NCI-H187 treated with DMSO at 0.1 percent for 48 hours (cell line): Measurements from ENCODE around the gene PROX2.

Experiments
- DNase-seq: peaks from one replicate; lab custom pipeline; 2025; lab: John Stamatoyannopoulos, UW

The PROX2 gene

DNA sequence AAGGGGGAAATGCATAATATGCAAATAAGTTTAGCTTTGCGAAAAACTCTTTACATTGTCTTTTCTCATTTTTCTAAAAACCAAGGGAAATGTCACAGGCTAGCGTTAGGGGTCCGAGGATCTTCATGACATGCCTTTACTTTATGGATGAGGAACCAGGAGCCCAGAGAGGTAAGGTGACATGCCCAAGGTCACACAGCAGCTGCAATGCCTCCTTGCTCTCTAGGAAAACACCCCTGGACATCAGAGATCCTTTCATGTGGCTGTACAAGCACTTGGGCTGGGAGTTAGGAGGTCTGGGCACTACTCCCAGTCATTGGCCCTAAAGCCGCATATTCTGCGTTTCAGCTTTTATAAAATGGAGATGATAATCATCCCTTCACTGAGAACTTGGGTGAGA, 741 bp downstream of the PROX2 start:
- DNase-seq: no peak

DNA sequence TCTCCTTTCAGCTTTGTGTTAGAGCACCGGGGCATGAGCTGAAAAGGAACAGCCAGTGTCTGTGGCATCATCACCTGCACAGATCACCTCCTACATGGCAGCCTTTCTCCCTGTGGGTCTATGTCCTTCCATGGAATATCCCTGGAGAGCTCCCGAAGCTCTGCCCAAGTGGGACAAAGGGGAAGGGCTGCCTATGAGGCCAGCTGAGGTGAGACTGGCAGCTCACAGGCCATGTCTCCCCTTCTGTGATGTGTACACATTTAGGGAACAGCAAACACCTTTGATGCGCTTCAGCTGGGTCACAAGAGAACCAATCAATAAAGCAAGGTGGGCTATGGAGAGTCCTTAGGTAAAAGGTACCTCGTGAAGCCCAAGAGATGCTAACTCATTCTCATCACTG, 4.1 kb downstream of the PROX2 start:
- no peak for DNase-seq

DNA sequence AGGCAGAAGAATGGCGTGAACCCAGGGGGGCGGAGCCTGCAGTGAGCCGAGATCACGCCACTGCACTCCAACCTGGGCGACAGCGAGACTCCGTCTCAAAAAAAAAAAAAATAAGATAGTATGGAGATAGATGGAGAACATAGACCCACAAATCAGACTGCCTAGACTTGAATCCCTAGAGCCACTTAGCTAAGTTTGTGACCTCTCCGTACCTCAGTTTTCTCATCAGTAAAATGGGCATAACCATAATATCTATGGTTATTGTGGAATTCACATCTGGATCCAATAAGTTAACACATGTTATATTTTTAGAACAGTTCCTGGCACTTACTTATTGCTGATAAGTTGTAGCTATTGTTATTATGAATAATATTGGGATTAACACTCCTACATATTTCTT, 7.2 kb downstream of the PROX2 start:
- no peak for DNase-seq

DNA sequence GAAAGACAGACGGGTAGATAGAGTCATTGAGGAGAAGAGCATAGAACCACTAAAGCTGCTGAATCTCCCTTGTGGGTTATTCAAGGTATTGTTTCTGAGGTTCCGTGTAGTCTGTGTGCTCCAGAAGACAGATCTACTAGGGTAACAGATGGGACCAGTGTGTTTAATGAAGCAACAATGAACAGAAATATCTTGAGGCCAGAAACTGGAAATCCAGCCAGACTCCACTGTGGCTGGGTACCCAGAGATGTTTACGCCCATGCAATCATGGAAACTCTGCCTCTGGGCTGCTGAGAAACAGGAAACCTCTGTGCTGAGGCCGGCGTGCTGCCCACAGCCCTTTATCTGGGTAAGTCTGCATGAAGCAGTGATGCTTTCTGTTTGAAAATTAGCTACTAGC, 8.3 kb downstream of the PROX2 start:
- DNase-seq: no peak

DNA sequence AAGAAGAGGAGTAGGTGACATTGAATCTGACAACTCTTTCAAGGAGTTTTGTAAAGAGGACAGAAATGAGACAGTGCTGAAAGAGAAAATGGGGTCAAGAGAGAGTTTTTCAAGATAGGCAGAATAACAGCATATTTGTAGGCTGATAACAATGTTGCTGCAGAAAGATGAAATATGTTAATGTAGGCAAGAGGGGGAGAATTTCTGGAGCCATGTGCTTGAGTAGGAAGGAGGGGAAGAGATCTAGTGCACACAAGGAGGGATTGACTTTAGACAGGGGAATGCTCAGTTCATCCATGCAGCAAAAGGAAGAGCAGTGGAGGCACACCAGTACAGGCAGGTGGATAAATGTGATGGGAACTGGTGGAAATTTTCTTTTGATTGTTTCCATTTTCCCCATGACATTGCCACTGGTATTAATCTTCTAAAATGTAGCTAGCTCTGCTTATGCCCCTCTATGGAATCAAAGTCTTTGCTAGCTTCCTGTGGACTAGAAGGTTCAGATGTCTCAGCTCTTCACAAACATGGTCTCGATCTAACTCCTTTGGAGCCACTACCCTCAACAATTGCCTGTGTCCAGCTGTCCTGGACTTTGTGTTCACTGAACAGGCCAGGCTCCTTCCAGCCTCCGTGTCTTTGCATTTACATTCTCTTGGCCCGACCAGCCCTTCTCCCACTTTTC, 9.1 kb downstream of the PROX2 start:
- DNase-seq: no peak

DNA sequence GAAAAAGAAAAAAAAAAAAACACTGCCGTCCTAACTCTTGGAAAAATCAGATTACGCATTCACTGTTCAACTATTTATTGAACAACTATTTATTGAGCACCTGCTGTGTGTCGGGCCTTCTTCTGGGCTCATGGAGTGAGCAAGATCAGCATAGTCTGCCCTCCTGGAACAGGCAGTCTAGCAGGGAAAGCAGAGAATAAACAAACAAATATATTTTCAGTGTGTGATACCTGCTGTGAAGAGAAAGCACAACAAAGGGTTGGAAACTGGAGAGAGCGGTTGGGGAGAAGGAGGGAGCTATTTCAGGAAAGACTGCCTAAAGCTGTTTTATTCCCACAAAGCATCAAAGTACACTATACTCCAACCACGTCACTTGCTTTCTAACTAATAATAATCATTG, 10.8 kb downstream of the PROX2 start:
- no peak for DNase-seq

DNA sequence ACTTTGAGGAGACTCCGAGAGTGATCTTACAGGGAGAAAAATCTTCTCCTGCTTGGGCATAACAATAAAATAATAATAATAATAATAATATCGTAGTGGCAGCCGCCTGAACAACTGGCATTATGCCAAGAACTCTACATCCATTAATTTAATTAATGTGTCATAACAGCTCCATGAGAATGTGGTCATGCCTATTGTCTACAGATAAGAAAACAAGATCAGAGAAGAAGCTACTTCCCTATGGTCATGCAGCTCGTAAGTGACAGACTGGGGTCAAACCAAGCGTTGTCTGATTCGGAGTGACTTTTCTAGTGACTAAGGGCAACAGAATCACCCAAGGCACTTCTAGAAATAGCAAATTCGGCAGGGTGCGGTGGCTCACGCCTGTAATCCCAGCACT, 11.7 kb downstream of the PROX2 start:
- DNase-seq: no peak

DNA sequence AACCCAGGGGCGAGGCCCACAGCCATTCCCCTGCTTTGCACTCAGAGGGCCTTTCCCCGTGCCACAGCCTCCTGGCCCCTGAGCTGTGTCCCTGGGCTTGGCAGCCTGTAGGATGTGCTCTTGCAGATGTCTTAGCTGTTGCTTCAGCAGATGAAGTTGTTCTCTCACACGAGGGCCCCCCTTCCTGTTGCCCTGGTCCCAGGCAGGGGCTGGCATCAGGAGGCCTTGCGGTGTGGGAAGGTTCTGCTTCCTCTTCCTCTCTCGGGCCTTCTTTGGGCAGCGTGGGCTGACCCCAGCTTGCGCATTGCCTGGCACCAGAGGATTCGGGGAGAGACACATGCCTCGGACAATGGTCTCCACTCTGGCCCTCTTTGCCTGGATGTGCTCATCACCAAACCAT, 12.7 kb downstream of the PROX2 start:
- no peak for DNase-seq

DNA sequence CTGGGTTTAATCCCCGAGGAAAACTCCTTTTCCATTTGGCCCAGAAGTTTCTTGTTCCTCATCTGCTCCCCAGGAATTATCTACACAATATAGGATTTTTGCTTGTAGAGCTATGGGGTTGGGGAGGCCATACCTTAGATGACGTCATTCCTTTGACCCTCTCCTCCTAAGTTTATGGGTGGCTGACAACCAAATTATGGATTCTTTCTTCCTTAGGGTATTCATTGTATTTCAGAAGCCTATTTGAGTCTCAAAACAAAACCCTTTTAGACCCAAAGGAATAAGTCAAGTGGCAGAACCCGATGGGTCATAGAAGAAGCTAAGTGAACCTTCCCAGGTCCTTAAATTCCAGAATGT, 14.2 kb downstream of the PROX2 start:
- no peak for DNase-seq

DNA sequence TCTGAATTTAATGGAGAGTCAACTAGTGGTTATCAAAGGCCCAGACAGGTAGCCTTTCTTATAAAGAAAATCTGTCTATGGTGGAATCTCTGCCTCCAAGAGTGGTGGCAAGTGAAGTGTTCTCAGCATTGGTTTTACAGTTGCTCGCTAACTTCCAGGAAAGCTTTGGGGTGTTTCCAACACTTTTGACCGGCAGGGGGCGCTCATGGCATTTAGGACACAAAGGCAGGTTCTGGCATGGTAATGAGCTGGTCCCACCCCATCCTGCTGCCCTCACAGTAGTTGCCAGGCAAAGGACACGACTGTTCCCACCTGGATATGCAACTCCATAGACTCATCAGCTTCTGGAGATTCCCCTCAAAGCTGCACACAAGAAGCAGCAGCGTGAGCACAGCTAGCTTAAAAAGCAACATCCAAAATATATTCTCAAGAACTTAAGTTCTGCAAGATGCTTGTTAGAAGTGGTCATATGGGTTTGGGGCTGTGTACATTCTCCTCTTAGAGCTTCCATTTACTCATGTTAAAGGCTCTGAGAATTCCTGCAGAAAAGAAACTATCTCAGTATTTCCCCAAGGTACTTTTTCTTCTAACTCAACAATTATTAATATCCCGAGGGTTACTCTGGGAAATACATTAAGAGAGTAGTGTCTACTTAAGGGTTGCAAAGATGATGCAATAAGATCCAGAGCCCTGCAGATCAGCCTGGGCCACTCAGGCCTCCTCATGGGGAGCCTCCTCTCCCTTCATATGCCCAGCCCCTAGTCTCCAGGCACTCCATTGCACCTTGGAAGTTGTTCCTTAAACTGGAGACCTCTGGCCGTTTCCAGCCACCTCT, 14.8 kb downstream of the PROX2 start:
- peak; percentile 53 for DNase-seq

DNA sequence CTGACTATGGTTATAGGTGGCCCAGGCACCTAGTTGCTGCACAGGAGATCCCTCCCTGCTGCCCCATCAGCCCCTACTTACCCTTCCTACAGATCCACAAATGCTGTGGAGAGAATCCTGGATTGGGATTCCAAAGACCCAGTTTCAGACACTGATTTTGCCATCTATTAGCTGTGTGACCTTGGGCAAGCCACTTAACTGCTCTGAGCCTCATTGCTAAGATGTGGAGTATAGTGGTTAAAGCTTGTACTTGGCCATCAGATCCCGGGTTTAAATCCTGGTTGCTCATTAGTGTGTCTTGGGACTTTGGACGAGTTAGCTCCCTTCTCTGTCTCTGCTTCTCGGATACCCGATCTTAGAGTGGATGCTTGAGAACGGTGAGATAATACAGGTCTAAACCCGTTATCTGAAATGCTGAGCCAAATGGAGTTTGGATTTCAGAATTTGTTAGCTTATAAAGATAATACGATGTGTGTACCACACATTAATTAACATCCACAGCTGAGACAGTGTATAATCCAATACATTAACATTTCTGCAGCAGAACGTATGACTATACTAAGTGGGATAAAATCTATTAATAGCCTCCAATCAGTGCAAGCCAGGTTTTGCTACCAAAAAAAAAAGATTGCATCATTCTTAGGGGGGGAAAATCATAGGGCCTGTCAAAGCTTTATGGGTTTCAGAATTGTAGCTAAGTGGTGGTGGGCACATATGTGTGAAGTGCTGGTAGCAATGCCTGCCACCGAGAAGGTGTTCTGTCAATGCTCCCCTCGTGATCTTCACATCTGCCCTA, 16.0 kb downstream of the PROX2 start:
- no peak for DNase-seq

DNA sequence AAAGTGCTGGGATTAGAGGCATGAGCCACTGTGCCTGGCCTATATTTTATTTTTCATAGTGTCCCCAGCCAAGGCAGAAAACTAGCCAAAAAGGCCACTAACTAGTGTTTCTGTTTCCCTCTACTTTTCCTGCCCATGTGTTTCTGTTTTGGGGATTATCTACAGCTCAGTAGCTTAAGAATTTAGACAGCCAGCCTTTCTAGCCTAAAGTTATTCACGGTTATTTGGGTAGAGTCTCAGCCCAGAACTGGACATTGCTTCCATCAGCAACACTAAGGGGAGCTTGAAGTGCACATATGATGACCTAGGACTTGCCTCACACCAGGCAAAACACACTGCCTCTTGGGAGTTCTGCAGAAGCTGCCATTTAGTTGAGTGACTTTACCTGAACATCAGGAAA, 17.9 kb downstream of the PROX2 start:
- no peak for DNase-seq

DNA sequence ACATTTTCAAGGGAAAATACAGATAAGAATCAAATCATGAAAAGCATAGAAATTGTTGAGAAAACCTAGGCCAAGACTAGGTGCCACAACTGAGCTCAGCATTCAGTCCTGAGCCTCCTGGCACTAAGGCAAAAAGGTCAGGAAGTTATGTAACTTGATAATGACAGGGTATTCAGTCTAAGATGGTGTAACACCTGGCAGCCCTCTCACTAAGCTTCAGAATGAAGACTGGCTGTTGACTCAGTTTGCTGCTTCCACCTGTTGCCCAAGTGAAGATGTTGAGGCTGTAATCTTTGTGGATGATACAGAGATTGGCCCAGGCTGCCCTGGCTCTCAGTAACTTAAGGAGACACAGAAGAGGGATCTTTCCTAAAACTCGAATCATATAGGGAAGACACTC, 19.6 kb downstream of the PROX2 start:
- DNase-seq: no peak

DNA sequence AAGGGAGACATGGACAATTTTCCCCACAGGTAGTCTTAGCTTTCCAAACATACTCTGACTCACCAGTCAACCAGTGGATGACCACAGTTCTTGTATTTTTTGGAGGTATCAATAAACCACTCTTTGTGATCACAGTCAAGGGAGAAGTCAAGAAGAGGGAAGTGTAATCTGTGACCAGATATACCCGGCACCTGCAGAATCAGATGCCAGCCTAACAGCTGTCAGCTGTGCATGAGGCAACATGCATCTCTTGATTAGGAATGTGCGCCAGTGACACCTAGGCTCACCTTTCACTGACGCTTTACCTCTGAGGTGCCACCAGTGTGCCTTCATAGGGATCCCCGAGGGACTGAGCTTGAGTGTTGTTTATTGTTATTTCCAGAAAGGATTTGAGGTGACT, 20.0 kb downstream of the PROX2 start:
- DNase-seq: no peak

DNA sequence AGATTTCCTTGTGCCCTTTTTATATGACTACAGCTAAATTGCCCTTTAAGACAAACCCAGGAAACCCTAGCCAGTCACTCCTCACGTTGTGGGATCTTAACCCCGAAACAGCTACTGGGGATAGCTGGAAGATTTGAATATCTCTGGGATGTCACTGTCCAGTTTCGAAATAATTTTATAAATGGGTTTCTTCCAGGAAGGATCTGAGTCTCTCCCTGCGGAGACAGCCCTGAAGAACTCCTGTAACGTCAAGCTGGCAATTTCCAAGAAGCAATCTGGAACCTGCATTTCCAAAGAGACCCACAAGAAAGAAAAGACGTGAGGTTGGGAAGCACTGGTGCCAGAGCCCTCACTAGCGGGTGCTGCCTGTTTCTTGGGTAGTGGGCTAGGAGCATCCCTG, 20.9 kb downstream of the PROX2 start:
- DNase-seq: no peak

DNA sequence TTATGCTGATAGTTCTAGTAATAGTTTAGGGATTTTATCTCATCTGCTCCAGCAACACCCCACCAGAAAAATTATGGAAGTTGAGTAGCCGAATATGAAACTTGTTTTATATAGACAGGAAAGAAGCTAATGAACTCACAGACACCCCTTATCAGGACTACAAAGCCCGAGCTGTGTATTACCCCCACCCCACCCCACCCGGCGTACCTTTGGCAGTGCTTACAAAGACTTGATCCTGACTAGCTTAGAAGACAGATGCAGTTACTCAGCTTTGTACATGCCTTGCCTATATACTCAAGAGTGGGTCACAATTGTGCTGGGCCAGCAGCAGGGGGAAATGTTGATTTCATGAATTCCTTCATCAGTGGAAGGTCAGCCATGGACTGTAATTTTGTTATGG, 22.4 kb downstream of the PROX2 start:
- no peak for DNase-seq

DNA sequence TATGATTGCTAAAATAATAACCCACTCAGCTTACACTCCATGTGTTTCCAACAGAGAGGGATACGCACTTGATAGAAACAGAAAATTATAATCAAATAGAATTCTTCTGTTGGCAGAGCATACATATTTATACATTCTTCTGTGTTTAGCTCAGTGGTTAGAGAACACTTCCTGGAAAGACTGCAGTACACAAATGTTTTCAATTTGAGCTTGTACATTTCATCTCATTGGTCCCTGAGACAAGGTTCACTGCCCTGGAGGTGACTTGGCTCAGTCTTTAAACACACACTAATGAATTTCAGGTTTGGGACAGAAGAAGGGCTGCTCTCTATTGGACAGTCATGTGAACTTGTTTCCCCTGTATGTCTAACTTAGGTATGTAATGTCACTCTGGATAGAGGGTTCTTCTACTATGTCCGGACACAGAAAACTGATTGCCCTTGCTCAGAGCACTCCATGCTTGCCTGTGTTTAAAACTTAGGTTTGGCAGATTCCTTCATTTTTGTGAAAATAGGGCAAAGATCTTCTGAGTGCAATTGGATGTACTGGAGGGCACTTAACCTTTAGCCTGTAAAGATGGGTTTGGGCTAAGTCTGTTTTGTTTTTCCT, 22.9 kb downstream of the PROX2 start:
- DNase-seq: no peak

DNA sequence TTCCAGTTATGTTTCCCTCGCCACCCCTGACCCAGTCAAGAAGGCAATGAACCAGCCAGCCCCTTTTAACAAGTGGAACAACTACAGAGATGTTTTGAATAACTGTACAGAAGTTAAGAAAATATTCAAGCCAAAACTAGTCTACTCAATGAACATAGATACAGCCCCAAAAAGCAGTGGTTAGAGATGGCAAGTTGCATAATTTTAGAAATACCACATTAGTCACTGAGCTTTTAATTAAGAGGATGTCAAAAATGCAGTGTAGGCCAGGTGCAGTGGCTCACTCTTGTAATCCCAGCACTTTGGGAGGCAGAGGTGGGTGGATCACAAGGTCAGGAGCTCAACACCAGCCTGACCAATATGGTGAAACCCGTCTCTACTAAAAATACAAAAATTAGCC, 27.2 kb downstream of the PROX2 start:
- no peak for DNase-seq

DNA sequence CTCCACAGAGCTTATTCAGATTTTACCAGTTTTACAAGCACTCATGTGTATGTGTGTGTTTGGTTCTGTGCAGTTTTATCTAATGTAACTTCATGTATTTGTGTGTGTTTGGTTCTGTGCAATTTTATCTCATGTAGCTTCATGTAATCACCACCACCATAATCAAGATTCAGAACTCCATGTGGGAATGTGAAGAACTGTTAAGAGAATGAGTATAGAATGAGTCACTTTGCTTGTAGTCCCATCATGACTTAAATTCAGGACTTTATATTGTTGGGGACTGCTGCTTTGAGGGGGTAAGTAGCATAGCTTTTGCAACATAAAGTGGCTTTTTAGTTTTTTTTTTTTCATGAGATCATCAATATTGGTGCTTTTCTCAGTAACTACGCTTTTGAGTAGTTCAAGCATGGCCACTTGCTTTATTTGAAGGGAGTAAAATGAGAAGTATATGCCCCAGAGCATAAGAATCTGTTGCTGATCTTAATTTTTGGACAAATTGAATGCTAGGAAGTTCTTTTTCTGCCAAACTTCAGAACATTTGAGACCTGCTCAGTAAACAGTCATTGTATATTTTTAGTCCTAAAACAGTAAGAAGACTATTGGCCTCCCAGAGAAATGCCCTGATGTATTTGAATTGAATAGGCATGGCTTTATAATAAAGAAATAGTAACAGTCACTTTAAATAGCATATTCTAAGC, 28.8 kb downstream of the PROX2 start:
- no peak for DNase-seq

DNA sequence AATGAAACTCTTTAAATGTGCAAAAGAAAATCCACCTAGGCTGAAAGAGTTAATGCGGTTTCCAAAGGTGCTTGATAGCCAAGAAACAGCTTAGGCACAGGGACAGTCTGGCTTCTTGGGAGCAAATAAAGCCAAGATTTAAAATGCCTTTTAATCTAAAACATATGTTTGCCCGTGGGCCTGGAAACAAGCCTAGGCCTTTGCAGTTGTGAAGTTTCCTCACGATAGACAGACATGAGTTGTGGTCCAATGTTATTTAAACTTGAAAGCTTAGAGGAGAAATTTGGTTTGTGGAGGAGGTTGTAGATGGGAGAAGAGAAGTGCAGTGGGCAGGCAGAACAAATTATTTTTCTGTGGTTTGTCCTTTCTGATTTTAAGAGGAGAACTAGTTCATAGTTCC, 29.8 kb downstream of the PROX2 start:
- DNase-seq: no peak

DNA sequence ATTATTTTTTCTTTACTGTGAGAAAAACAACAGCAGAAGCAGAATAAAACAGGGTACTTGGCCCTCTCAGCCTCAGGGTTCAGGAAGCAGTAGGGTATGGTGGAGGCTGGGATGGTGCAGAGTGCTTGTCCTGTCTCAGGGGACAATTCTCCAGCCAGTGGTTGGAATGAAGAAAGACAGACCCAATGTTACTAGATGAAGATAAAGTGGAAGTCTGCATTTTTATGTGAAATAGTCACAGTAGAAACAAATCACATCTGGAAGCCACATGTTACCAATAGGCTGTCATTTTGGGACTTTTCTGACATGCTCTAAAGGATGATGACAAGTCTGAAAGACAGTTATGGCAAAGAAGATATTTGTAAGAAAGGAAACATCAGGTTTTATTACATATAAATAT, 32.3 kb downstream of the PROX2 start:
- DNase-seq: no peak
